Activated effector memory CD4-positive, alpha-beta T cell treated with anti-CD3 and anti-CD28 coated beads, Interleukin-2, amount 50 U/mL, for 16 hours (primary cell): ENCODE data around the gene SCIMP.
"Not testable (repeated sequence)": the region's sequence is repeated elsewhere in the genome, so short reads cannot be mapped to it uniquely, and the experiment has no call there.

Source experiments
- DNase-seq: peaks from one replicate; pipeline ENCODE4 v3.0.0-alpha.2; 2020

The SCIMP gene

GRCh38 chr17:5234645-5235576 is at the start of gene SCIMP:
SCIMP (minus strand) TSS chr17:5234860; CDS start chr17:5234755, 105 bp downstream.
- DNase-seq, result no peak

DNA sequence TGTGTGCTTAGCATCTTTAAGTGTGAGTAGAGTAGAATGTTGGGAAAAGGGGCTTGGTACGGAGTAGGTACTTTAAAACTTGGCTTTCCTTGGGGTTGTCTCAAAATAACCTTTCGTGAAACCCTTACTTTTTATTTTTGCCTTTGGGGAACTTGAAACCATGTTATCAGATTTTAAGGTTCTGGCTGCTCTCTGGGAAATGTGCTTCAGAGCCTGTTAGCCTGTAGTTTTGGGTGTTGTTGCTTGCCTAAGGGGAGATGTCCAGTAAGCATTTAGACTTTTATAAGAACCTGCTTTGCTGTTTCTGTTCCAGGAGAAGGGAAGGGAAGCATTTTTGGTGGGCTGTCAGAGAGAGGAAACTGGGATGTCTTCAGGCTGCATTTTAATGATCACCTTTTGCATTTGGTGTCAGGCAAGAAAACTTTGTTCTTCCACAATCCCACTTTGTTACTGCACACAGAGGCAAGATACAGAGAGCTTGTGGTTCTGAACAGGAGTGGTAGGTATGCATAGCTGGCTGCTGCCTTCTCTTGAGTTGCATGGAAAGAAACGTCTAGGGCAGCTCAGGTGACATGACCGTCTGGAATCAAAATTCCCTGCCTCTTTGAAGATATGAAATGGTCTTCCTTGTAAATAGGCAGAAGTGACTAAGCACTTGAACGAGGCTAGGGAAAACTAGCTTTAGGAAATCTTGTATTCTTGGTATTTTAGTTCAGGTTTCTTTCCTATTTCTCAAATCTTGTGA is 49.1 kb upstream of the SCIMP start:
- no peak for DNase-seq

DNA sequence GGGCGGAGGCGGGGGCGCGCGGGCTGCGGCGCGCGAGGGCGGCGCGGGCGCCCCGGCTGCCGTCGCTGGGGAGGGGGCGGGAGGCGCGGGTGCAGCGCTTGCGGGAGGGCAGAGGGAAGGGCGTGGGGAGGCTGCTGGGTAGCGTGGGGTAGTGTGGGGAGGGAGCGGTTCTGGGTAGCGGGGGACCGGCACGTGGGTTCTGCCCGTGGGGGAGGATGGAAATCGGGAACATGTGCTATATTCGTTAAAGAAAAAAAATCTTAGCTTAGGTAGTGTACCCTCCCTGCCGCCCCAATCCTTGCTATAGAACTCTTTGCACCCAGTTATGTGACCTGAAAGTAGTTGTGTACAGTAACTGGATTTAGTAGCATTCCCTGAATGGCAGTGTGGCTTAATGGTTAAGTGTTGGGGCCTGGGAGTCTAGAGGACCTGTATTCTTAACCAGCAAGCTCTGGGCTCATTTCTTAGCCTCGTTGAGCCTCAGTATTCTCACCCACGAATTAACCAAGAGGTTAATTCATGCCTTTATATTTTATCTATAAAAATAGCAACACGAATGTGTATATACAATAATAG is 48.1 kb upstream of the SCIMP start:
- peak; percentile 80 for DNase-seq

GRCh38 chr17:5281814-5282641 is 47.4 kb upstream of the SCIMP start, which contains the start of gene RABEP1:
RABEP1 (plus strand) TSS chr17:5282284; CDS start chr17:5282487, 203 bp downstream.
- DNase-seq, result peak; percentile 97

- peak; percentile 64 for DNase-seq
Measured at GRCh38 chr17:5272322-5272721, 37.7 kb upstream of the SCIMP start.

- DNase-seq, result no peak
Measured at GRCh38 chr17:5269241-5269960, 34.7 kb upstream of the SCIMP start.

GRCh38 chr17:5264893-5265292 is 30.2 kb upstream of the SCIMP start:
- no peak for DNase-seq

DNA sequence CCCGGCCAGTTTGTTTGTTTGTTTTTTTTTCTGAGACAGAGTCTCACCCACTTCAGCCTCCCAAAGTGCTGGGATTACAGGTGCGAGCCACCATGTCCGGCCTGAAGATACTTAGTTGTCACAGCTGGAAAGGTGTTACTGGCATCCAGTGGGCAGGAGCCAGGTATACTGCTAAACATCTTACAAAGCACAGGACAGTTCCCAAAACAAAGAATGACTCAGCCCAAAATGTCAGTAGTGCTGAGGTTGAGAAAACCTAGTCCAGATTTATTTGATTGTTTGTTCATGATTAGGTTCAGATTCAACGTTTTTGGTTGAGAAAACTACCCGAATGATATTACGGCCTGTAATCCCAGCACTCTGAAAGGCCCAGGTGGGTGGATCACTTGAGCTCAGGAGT is 28.8 kb upstream of the SCIMP start:
- no peak for DNase-seq

DNA sequence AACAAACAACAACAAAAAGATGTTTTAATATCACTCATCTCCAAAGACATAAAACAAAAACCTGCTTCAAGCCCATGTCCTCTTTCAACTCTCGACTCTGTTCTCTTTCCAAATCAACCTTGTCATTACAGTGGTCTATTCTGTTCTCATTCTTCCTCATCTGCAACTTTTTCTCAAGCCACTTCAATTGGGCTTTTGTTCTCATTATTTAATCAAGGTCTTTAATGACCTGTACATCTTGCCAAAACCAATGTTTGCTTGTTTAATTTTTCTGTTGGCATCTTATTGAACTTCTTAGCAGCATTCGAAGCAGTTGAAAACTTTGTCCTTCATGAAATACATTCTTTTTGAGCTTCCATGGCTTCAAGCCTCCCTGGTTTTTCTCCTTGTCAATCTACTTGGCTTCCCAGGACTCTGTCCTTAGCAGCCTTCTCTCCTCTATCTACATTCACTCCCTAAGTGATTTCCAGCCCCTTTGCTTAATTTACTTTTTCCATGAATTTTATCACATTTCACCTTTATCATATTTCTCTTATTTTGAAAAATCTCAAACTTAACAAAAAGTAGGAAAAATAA is 27.8 kb upstream of the SCIMP start:
- no peak for DNase-seq

GRCh38 chr17:5260542-5260941 is 25.9 kb upstream of the SCIMP start:
- DNase-seq, result no peak

GRCh38 chr17:5257124-5257523 is 22.5 kb upstream of the SCIMP start:
- no peak for DNase-seq

GRCh38 chr17:5254903-5255521 is 20.4 kb upstream of the SCIMP start:
- no peak for DNase-seq

DNA sequence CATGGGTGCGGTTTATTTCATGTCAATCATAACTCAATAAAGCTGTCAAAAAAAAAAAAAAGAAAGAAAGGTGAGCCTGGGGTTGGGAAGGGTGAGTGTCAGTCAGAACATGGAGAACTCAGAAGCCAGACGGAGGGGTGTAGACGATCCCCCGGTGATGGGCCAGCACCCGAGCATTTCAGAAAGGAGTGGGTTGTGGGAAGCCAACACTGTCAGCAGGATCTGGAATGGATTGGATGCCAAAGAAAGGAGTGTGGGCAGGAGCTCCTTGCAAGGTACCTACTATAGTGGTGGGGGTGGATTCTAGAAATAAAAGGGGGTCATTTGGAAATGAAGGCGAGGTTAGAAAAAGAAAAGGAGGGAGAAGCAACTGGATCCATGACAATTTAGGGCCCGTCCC is 19.8 kb upstream of the SCIMP start:
- no peak for DNase-seq

GRCh38 chr17:5249615-5250014 is 15.0 kb upstream of the SCIMP start:
- peak; percentile 81 for DNase-seq

DNA sequence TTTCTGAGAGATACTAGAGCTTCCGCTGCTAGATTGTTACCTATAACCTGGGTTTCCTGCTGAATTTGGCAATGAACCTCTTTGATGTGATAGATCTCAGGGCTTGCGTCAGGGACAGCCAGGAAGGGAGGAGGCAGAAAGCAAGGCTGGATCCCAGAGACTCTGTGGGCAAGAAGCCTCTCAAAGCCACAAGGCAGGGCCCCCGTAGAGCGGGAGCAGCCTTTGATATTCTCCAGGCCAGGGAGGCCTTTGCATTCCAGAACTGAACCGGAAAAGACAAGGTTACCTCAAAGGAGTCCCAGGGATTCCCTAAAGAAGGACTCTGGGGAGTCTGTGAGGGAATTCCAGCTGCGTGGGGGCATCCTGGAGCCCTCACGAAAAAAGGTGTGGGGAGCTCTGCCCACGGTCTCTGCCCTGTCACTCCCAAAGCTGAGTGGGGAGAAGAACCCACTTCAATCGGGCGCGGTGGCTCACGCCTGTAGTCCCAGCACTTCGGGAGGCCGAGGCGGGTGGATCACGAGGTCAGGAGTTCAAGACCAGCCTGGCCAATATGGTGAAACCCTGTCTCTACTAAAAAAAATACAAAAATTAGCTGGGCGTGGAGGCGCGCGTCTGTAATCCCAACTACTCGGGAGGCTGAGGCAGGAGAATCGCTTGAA is 14.3 kb upstream of the SCIMP start:
- DNase-seq, result no peak

- DNase-seq, result no peak
Measured at GRCh38 chr17:5247621-5248020, 13.0 kb upstream of the SCIMP start.

- no peak for DNase-seq
Measured at GRCh38 chr17:5241861-5242671, 7.4 kb upstream of the SCIMP start.

DNA sequence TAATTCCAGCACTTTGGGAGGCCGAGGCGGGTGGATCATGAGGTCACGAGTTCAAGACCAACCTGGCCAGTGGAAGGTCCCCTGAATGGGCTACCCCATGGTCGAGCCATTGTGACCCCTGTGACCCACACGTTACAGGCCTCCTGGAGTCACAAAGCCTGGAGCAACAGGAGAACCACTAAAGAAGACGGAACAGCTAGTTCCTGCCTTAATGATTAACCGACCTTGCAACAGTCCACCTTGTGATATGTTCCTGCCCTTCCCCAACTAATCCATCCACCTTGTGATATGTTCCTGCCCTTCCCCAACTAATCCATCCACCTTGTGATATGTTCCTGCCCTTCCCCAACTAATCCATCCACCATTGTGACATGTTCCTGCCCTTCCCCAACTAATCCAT is 5.1 kb upstream of the SCIMP start:
- not testable (repeated sequence) for DNase-seq

DNA sequence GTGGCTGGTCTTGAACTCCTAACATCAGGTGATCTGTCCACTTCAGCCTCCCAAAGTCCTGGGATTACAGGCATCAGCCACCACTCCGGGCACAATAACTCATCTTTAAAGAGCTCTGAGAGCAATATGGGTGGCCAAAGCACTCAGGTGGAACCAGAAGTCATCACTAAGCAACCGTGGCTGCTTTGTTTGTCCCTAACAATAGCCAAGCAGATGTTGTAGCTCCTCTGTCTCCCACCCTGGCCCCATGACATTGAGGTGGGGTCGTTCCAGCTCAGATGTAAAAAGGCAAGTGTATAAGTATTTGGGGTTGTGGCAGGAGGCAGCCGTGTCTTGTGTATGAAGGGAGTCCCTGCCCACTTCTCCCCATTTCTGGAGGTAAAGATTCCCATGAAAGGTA is 3.7 kb upstream of the SCIMP start:
- DNase-seq, result no peak
